ENCODE measurements around the gene EIF2B2.

Gene EIF2B2

DNA sequence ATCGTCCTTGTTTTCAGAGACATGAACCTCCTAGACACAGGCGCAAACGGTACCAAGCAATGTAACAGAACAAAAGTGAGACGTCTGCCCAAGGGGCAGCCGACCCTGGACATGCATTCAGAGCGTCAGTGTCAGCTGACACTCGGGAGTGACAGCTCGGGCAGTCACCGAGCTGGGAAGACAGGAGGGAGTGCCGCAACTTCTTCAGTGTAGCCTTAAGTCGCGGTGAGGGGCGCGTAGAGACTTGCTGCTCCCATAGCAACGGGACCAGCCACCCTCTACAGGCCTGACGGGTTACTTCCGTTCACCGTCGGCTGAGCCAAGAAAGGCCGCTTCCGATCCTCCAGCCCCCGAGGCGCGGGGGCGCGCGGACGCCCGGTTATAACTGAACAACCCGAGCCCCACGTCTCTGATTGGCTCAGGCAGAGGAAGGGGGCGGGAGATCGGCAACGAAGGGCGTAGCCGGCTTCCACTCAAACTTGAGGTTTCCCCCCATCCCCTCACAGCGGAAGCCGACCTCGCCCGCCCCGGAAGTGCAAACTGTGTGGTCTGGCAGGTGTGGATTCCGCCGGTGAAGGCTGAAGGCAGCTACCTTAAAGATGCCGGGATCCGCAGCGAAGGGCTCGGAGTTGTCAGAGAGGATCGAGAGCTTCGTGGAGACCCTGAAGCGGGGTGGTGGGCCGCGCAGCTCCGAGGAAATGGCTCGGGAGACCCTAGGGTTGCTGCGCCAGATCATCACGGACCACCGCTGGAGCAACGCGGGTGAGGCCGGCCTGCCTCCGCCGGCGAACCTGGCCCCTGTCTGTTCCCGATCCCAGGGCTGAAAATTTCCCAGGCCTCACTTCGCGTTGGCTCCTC, at the start of gene EIF2B2:
TSS of gene EIF2B2 (plus strand) at position 530 of the 858 bp plus-strand sequence. CDS start at position 600, 70 bp downstream.
- DNase-seq (ENCODE audit: low read depth in 2 of 3, low spot score in 1 of 3) = peak; percentile 96 to 99 (median 98)

DNA sequence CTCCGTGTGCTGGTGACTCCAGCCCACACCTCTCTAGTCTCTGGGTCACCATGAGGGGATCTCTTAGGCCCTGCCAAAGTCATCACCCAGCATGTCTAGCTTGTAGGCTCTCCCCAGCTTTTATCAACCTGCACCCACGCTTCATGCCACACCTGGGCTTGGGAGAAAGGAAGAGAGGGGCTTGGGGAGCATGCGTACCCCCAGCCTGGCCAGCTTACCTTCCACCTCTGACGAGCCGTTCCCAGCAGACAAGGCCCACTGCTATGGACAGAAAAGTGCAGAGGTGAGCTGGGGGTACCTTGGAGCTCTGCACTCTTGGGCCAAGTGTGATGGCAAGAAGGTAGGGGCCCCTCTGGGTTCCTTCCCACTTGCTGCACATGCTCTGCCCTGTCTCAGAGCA, 49.0 kb upstream of the EIF2B2 start:
- DNase-seq (ENCODE audit: low read depth in 2 of 3, low spot score in 1 of 3) = no peak

DNA sequence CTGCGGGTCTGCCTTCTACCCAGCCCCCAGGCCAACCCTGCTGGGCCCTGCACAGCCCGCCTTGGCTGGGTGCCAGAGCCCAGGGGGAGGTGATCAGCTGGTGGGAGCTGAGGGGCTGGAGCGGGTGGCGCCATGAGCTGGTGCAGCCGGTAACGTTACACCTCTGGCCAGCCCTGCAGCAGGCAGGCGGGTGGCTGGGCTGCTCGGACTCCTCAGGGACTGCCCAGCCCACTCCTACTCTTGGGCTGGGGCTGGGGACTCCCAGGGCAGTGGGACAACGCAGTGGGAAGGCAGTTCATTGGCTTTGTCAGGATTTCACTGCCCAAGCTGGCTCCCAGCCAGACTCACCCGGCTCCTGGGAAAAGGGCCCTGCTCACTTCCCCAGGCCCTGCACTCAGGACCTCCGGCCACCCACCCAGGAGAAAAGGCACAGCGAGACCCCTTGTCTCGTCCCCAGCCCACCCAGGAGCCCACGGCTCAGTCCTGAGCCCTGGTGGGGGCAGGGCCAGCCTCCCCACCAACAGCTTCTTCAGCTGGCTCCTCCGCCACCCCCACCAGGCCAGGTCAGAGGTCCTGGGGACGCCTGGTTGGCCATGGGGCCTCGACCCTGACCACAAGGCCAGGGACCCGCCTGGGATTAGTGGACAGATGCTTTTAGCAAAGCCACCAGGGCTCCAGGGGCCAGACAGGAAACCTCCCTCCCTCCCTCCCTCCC, 48.3 kb upstream of the EIF2B2 start:
- no peak for DNase-seq (ENCODE audit: low read depth in 2 of 3, low spot score in 1 of 3)

DNA sequence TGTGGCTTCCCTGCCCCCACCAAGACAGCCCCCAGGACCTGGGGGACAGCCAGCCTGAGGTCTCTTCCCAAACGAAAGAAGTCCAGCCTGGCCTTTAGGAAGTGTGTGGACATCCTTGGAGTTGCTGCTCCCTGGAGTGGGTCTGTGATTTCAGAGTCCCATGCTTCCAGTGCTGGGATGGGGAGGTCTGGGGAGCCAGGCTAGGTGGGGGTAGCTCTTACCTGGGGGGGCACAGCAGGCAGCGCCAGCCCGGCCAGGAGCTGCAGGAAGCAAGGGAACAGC, 47.8 kb upstream of the EIF2B2 start:
- no peak for DNase-seq (ENCODE audit: low read depth in 2 of 3, low spot score in 1 of 3)

DNA sequence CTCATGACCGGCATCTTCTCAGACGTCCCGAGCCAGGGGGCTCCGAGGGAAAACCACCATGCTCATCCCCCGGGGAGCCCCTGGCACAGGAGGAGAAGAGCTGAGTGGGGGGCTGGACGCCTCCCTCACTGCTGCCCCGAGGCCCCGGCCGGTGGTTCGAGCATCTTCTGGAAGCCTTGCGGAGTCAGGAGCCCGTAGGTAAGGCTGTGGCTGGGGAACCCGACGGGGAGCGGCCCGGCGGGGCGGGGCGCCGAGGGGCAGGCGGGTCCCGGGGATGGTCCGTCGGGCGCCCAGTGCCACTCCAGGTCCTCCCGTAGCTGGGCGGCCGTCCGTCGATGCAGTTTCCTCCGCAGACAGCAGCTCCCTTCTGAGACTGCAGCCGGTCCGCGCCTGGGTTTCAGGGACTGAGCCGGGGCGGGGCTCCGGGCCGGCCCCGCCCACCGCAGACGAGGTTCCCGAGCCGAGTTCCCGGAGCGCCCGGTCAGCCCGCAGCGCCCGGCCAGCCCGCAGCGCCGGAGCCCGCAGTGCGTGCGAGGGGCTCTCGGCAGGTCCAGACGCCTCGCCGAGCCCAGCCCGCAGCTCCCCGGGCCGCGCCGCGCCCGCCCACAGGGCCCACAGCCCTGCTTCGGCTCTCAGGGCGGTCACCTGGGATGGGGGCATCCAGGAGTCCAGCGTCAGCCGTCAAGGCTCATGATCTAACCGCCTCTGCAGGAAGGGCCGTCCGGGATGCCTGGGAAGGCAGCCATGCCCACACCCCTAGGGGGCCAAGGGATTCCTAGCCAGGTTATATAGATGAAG, 47.3 kb upstream of the EIF2B2 start, which contains the start of gene PGF:
TSS of gene PGF (minus strand) at position 369 of the 798 bp plus-strand sequence. CDS start at position 14, 355 bp downstream.
- DNase-seq (ENCODE audit: low read depth in 2 of 3, low spot score in 1 of 3) = peak in 1 of 3 donors; percentile 17

DNA sequence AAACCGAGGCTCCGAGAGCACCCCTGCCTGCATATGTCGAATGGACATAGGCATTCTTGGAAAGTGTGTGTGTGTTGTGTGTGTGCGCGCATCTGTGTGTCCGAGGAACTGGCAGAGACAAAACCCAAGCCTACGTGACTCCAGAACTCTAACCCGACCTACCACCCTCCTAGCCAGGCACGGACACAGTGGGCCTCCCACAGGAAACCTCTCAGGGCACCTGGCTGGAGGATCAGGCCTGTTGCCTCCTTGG, 46.8 kb upstream of the EIF2B2 start:
- DNase-seq (ENCODE audit: low read depth in 2 of 3, low spot score in 1 of 3) = no peak

DNA sequence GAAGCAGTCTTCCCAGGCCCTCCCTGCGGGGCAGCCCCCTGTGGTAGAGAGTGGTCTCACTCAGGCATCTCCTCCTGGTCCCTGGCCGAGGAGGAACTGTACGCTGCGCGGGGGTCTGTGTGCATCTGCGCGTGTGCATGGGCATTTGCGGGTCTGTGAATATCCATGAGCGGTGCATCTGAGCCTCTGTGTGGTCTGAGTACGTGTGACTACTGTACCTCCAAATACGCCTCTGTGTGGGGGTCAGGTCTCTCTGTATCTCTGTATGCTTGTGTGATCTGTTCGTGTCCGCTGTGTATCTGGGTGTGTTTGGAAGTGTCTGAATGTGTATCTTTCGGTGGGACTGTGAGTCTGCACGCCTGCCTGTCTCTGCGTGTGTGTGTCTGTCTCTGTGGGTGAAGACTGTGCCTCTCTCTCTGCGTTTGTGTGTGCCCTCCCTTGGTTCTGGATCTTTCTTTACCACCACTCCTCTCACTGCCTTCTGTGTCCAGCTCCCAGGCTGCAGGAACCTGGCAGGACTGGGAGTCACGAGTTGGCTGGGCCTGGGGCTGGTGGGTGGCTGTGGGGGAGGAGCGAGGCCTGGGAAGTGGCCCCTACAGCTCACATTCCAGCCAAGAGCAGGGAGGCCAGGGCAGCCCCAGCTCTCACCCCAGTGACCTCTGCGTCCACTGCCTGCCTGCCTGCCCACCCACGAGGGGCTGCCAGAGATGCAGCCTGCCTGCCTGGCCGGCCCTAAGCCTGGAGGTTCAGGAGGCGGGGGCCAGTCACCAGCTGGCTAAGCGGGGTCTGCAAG, 46.2 kb upstream of the EIF2B2 start:
- DNase-seq (ENCODE audit: low read depth in 2 of 3, low spot score in 1 of 3) = no peak

DNA sequence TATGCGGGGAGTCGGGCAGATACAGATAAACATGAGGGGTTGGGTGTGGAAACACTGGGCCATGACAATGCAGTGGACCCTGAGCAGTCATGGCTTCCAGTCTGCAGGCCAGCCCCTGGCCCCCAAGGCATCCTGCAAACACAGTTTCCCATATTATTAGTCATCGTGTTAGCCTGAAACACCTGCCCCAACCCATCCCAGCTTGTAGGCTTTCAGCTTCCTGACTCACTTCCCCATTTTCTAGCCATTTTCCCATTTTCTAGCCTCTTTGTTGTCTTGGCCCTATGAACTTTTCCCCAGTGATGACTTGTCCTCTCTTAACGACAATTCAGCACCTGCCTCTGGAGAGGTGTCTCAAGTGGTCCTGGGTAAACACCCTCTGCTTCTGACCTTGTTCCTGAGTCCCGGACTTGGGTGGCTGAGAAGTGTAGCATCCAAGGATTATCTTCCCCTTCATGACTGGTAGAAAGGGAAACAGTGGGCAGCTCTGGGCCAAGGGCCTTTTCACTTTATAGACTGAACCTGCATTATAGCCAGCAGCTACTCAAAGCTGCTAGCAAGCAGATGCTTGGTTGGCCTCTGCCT, 43.0 kb upstream of the EIF2B2 start:
- DNase-seq (ENCODE audit: low read depth in 2 of 3, low spot score in 1 of 3) = no peak

DNA sequence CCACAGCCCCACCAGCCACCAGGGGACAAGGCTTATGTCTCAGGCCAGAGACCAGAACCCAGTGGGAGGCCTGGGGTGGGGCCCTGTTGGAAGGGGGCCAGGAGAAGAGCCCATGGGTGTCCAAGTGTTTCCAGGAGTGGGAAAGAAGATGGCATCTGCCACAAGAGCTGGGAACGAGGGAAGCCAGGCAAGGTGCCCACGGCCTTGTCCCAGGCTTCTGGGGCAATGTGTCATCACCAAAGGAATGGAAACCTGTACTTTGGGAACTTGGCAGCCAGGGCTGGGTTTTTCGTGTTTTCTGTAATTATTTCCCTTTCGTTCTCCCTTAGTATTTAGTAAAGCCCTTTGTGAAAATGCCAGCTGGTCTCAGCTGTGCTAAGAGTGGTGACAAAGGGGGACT, 42.0 kb upstream of the EIF2B2 start:
- DNase-seq (ENCODE audit: low read depth in 2 of 3, low spot score in 1 of 3) = no peak

DNA sequence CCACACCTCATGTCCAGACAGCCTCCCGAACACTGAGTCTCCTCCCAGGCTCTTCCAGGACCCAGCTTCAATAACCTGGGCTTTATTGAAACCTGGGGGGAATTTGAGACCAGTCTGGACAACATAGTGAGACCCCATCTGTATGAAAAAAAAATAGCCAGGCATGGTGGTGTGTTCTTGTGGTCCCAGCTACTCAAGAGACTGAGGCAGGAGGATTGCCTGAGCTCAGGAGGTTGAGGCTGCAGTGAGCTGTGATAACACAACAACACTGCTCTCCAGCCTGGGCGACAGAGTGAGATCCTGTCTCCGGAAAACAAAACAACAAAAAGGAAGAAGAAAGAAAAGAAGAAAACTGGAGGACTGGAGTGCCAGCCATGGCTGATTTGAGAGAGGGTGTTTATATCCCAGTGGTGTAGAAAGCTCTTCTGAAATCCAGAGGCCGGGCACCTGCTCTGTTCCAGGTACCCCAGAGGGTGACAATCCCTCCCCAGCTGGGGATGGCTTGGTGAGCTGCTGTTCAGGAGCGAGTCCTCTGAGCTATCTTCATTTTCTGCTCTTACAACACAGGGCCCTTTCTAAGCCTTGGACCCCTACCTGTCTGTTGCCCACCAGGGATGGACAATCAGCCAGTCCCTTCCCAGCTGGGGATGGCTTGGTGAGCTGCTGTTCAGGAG, 41.3 kb upstream of the EIF2B2 start:
- no peak for DNase-seq (ENCODE audit: low read depth in 2 of 3, low spot score in 1 of 3)

DNA sequence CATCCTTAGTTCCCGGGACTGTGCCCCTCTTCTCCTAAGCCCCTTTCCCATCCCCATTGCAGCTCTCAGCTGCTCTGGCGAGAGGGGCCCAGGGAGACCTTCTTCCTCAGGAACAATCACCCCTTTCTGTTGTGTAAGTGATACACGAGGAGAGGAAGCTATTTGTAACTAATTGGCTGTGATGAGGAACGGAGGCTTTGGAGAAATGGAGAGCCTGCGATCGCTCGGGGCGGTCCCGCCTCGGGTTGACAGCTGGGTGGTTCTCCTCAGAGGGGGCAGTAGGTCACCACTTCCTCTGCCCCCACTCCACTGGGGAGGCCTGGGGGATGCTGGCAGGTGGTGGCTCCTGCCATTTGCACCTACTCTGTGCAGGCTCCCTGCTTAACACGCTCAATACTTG, 40.7 kb upstream of the EIF2B2 start:
- DNase-seq (ENCODE audit: low read depth in 2 of 3, low spot score in 1 of 3) = no peak

DNA sequence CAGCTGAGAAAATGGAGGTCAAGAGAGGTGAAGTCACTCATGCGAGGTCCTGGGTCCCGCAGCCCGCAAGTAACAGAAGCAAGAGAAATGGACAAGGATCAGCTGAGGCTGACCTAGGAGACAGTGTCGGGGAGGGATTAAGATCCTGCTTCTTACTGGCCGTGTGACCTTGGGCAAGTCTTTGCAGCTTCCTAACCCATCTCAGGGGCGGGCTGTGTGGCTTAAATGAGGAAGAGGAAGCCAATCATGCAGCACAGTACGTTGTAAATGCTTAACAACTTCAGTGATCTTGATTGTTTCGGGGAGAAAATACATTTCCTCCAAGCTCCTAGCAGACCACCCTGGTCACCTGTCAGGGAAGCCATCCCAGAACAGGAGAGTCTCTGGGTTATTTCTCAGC, 40.2 kb upstream of the EIF2B2 start:
- no peak for DNase-seq (ENCODE audit: low read depth in 2 of 3, low spot score in 1 of 3)

DNA sequence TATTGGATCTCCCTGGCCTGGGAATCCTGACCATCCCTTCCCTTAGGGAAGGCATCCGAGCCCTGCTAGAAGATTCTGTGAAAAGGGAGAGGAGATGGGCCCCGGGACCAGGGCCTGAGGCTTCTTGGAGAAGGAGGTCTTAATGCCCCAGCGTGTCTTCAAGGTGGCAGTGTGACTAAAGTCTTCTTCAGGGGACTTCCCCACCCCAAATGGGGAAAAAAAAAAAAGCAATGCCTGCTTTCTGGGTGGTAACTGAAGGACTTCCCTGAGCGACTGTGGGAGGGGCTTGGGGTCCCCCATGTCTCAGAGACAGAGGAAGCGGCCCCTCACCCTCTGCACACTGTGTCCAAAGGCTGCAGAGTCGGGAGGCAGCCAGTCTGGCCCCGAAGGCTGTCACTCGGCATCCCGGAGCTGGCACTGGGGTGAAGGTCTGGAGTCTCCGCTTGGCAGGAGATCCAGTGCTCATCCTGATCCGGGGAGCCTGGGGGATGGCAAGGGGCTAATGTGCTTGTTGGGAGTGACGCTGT, 39.5 kb upstream of the EIF2B2 start:
- no peak for DNase-seq (ENCODE audit: low read depth in 2 of 3, low spot score in 1 of 3)

DNA sequence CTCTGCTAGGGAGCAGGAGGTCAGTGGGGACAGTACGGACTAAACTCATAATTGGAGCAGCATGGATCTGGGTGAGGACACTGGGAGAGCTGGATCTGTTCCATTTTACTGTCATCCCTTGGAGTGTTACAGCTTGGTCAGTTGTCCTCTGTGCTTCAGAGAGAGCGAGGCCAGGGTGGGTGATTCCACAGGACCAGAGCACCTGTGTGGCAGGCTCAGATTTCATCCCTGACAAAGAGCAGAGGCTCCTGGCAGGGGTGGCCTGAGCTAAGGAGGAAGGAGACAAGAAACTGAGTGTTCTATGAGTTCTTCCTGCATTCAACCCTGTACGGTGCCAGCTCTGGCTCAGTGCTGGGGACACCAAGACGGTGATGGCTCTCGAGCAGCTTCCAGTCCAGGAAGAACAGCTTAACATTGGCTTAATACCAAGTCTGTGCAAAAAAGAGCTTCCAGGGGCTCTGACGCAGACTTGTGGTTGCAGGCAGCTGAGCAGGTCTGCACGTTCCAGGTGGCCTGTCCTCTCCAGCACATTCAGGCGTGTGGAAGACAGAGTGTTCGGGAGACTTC, 38.9 kb upstream of the EIF2B2 start:
- no peak for DNase-seq (ENCODE audit: low read depth in 2 of 3, low spot score in 1 of 3)

DNA sequence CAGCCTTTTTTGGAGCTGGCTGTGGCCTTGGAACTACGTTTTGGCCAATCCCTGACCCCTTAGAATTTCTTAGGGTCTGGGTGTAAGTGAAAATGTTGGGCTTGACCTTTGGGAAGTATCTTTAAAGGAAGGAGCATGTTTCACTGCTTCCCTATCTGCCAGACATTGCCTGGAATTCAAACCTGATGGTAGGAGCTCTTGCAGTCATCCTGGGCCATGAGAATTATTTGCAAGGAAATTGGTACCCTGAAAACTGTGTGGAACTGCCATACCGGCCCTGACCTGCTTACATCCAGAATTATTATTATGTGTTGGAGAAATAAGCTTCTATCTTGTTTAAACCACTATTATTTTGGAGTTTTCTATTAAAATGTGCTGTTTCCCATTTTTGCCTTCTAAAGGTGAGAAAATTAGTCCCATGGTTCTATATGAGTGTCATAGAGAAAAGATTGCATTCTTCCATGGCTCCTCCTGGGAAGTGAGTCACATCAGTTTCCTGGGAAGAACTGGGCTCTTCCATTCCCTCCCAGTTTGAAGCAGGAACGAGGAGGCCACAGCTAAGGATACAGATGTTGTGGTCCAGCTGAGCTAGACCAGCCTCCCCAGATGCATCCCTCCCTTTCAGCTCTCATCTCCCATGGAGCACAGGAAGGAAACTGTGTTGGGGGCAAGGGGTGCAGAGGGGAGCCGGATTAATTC, 37.8 kb upstream of the EIF2B2 start:
- DNase-seq (ENCODE audit: low read depth in 2 of 3, low spot score in 1 of 3) = no peak

DNA sequence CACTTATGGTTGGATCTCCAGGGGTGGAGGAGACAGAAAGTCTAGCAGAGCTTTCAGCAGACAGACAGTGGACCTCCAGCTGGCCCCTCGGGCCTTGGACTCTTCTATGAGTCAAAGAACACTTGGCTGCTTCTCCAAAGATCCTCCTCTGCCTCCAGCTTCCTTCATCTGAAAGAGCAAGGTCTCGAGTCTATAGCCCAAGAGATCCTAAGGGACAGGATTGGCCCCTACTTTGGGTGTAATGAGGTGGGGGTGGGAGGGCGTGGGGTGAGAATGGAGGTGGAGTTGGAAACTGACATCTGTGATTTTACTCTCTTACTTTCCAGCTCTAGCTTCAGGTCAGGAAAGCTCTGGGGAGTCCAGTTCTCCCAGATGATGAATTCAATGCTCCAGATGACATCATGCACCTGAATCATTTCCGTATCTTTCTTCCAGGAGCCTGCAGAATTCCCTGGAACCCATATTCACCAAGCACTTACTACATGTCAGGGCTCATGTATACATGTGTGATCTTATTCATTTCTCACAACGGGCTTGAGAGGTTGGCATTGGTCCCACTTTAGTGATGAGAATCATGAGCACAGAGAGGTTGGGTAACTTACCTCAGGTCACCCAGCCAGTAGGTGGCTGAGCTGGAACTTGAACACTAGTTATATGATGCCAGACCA, 37.1 kb upstream of the EIF2B2 start:
- no peak for DNase-seq (ENCODE audit: low read depth in 2 of 3, low spot score in 1 of 3)

DNA sequence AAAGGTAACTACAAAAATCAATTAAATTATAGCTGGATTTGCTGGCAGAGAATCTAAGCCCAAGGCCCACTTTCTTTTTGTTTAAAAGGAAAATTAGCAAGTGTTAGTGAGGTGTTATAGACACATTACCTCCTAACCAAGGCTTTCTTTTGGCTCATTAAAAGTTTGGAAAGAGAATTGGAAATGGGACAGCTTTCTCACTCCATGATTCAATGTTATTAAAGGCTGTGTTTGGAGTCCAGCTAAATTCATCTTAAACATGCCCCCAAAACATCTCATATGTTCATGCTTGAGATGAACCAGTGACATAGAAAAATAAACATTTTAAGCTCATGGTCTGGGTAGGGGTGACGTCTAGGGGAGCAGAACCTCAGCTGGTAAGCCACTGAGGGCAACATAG, 33.9 kb upstream of the EIF2B2 start:
- no peak for DNase-seq (ENCODE audit: low read depth in 2 of 3, low spot score in 1 of 3)

DNA sequence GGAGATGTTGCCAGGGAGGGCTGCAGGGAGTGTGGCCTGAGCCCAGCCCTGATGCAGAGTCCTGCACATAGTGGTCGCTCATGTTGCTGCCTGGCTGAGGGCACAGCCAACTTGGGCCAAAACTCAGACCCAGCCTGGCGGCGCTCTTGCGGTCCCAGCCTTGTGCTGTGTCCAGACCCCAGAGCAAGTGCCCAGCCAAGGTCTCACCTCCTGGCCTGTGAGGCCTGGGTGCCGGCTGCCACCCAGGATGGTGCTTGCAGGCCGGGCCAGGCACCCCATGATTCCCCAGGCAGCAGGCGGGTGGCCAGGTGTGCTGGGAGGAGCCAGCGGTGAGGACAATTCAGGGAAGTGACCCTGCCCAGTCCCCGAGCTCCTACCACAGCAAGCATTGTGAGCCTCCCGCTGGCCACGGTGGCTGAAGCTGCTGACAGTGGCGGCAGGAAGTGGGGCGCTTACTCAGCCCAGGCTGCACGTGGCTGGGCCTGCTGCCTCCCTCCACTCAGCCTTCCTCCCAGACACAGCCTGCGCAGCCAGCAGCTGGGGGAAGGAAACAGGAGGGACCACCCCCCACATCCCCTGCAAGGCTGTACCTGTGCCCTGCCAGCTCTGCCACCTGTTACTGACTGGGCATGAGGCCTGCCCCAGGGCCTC, 29.6 kb upstream of the EIF2B2 start:
- DNase-seq (ENCODE audit: low read depth in 2 of 3, low spot score in 1 of 3) = peak in 2 of 3 donors; percentile 4 to 7

Data from stimulated activated CD4-positive, alpha-beta T cell treated with anti-CD3 and anti-CD28 coated beads, Interleukin-12 subunit alpha, Interleukin-12 subunit beta, amount 100 ng/mL, for 48 hours (primary cell).